HEK293 (cell line): ENCODE measurements around the gene LYVE1.

ENCODE experiments used
- CTCF ChIA-PET: fragments of 350-600 bp; formaldehyde crosslinking; extraction: SDS; loops from one replicate; lab custom pipeline; 2021; ENCODE audit warnings: antibody characterized with exemption; lab: Yijun Ruan, JAX
- POLR2A ChIA-PET: fragments of 300-600 bp; formaldehyde crosslinking; extraction: SDS; loops from one replicate; lab custom pipeline; 2020; ENCODE audit warnings: antibody characterized with exemption, inconsistent platforms; lab: Yijun Ruan, JAX
- H3K27ac ChIP-seq: fragments of 200-500 bp; sonication (Bioruptor generic); 2 replicates; pipeline ENCODE4 v1.5.1; 2014; ENCODE audit warnings: low read depth, low read length, control low read depth, inconsistent platforms; ENCODE audit errors: extremely low read depth
- H3K36me3 ChIP-seq, 2 experiments: fragments of 200-500 bp in 1 of 2; sonication (Bioruptor generic) in 1 of 2; 1 replicate in 1 of 2; 2 replicates in 1 of 2; pipeline ENCODE4 v1.5.1; 2014 to 2017; ENCODE audit warnings: inconsistent platforms in 2 of 2, low read length in 2 of 2; ENCODE audit not compliant: control insufficient read depth in 2 of 2, insufficient read depth in 1 of 2
- H3K4me1 ChIP-seq: fragments of 200-500 bp; sonication (Bioruptor generic); 2 replicates; pipeline ENCODE4 v1.5.1; 2014; ENCODE audit warnings: mild to moderate bottlenecking, low read length, inconsistent platforms; ENCODE audit not compliant: control insufficient read depth, insufficient read depth
- H3K4me3 ChIP-seq: 2 replicates; pipeline ENCODE4 v1.5.1; 2011; ENCODE audit warnings: low read depth, mild to moderate bottlenecking, control low read depth, low read length, moderate library complexity
- H3K9me3 ChIP-seq: fragments of 200-500 bp; sonication (Bioruptor generic); 2 replicates; pipeline ENCODE4 v1.5.1; 2014; ENCODE audit warnings: low read depth, low read length, inconsistent platforms; ENCODE audit not compliant: control insufficient read depth, insufficient read depth
- KLF1 ChIP-seq: fragments of 450-650 bp; formaldehyde crosslinking; IDR thresholded peaks from 2 replicates; pipeline ENCODE4 v1.5.1; 2016; ENCODE audit warnings: missing biosample characterization, missing genetic modification characterization
- ZFP37 ChIP-seq: fragments of 450-650 bp; formaldehyde crosslinking; IDR thresholded peaks from 2 replicates; pipeline ENCODE4 v1.5.1; 2016; ENCODE audit warnings: missing biosample characterization, missing genetic modification characterization
- ZIC2 ChIP-seq: fragments of 450-650 bp; formaldehyde crosslinking; IDR thresholded peaks from 2 replicates; pipeline ENCODE4 v1.5.1; 2016; ENCODE audit warnings: missing biosample characterization, missing genetic modification characterization
- ZNF10 ChIP-seq: fragments of 450-650 bp; formaldehyde crosslinking; IDR thresholded peaks from 2 replicates; pipeline ENCODE4 v1.5.1; 2017; ENCODE audit warnings: missing biosample characterization, missing genetic modification characterization
- ZNF132 ChIP-seq: fragments of 450-650 bp; formaldehyde crosslinking; IDR thresholded peaks from 2 replicates; pipeline ENCODE4 v1.5.1; 2017; ENCODE audit warnings: missing biosample characterization, missing genetic modification characterization, borderline replicate concordance
- ZNF16 ChIP-seq: fragments of 450-650 bp; formaldehyde crosslinking; IDR thresholded peaks from 2 replicates; pipeline ENCODE4 v1.5.1; 2016; ENCODE audit warnings: low read depth, missing biosample characterization, missing genetic modification characterization
- ZNF174 ChIP-seq: fragments of 450-650 bp; formaldehyde crosslinking; IDR thresholded peaks from 2 replicates; pipeline ENCODE4 v1.5.0; 2017; ENCODE audit warnings: missing biosample characterization, mild to moderate bottlenecking, missing genetic modification characterization
- ZNF184 ChIP-seq: fragments of 450-650 bp; IDR thresholded peaks from 2 replicates; pipeline ENCODE4 v1.5.1; 2018; ENCODE audit warnings: missing biosample characterization, mild to moderate bottlenecking, missing genetic modification characterization
- ZNF335 ChIP-seq: fragments of 450-650 bp; formaldehyde crosslinking; conservative IDR thresholded peaks from 2 replicates; pipeline ENCODE4 v1.5.1; 2016; ENCODE audit warnings: missing biosample characterization, missing genetic modification characterization
- ZNF514 ChIP-seq: fragments of 450-650 bp; formaldehyde crosslinking; IDR thresholded peaks from 2 replicates; pipeline ENCODE4 v1.5.1; 2016; ENCODE audit warnings: missing biosample characterization, missing genetic modification characterization
- ZNF548 ChIP-seq: fragments of 450-650 bp; formaldehyde crosslinking; IDR thresholded peaks from 2 replicates; pipeline ENCODE4 v1.5.1; 2016; ENCODE audit warnings: missing biosample characterization, missing genetic modification characterization
- ZNF585B ChIP-seq: fragments of 450-650 bp; formaldehyde crosslinking; IDR thresholded peaks from 2 replicates; pipeline ENCODE4 v1.5.1; 2016; ENCODE audit warnings: missing biosample characterization, missing genetic modification characterization
- ZNF626 ChIP-seq: fragments of 450-650 bp; sonication (Bioruptor Pico); formaldehyde crosslinking; IDR thresholded peaks from 2 replicates; pipeline ENCODE4 v1.5.1; 2018; ENCODE audit warnings: missing biosample characterization, missing genetic modification characterization, inconsistent platforms
- ZNF658 ChIP-seq: fragments of 450-650 bp; formaldehyde crosslinking; IDR thresholded peaks from 2 replicates; pipeline ENCODE4; 2016; ENCODE audit warnings: missing biosample characterization, missing genetic modification characterization
- ZNF707 ChIP-seq: fragments of 450-650 bp; formaldehyde crosslinking; IDR thresholded peaks from 2 replicates; pipeline ENCODE4 v1.5.1; 2016; ENCODE audit warnings: missing biosample characterization, missing genetic modification characterization
- ZNF768 ChIP-seq: fragments of 450-650 bp; formaldehyde crosslinking; IDR thresholded peaks from 2 replicates; pipeline ENCODE4 v1.5.1; 2018; ENCODE audit warnings: missing biosample characterization, mild to moderate bottlenecking, missing genetic modification characterization
- ZXDB ChIP-seq: fragments of 450-650 bp; formaldehyde crosslinking; IDR thresholded peaks from 2 replicates; pipeline ENCODE4 v1.5.1; 2016; ENCODE audit warnings: missing biosample characterization, missing genetic modification characterization
- TF ChIP-seq, protein P1 (sequence below): fragments of 450-650 bp; formaldehyde crosslinking; IDR thresholded peaks from 2 replicates; pipeline ENCODE4 v1.5.1; 2016; ENCODE audit warnings: missing biosample characterization, missing genetic modification characterization
- TF ChIP-seq, protein P2 (sequence below): fragments of 450-650 bp; formaldehyde crosslinking; IDR thresholded peaks from 2 replicates; pipeline ENCODE4 v1.5.1; 2016; ENCODE audit warnings: missing biosample characterization, missing genetic modification characterization
- TF ChIP-seq, protein P3 (sequence below): fragments of 450-650 bp; formaldehyde crosslinking; optimal IDR thresholded peaks from 2 replicates; pipeline ENCODE3; 2016; ENCODE audit warnings: missing biosample characterization, mild to moderate bottlenecking, missing genetic modification characterization
- TF ChIP-seq, protein P4 (sequence below): fragments of 450-650 bp; formaldehyde crosslinking; IDR thresholded peaks from 2 replicates; pipeline ENCODE4 v1.5.1; 2016; ENCODE audit warnings: missing biosample characterization, missing genetic modification characterization
- TF ChIP-seq, protein P5 (sequence below): fragments of 450-650 bp; IDR thresholded peaks from 2 replicates; pipeline ENCODE4 v1.5.1; 2018; ENCODE audit warnings: missing biosample characterization, missing genetic modification characterization
- TF ChIP-seq, protein P6 (sequence below): IDR thresholded peaks from 2 replicates; pipeline ENCODE4 v1.6.1; 2011; ENCODE audit warnings: mild to moderate bottlenecking, low read depth, low read length, borderline replicate concordance

The LYVE1 gene

DNA sequence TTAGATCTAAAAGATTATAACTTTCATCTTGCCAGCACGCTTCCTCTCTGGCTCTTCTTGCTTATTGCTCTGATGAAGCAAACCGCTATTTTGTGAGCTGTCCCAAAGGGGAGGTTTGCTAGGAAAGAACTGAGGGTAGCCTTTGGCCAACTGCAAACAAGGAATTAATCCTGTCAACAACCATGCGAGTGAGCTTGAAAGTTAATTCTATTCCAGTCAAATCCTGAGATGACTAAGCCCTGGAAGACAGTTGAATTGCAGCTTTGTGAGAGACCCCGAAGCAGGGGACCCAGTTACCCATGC lies 17.2 kb downstream of the LYVE1 start:
- Histone ChIP-seq H3K9me3 (no peaks in the 10 kb centered on the region), H3K27ac (no peak overlapping the region), H3K36me3 (no peaks in the 10 kb centered on the region), H3K4me3 (no peak overlapping the region), H3K4me1 (no peaks in the 10 kb centered on the region)
- ChIA-PET POLR2A (no interaction called here), CTCF (interaction anchor here (0.9 to 1.3 kb wide), 2 partner anchors 10 kb away, joined by 3 to 4 read pairs; partner anchors contain the start of gene RNF141)
- no peak for TF ChIP-seq ZNF626 (tag by site-specific recombination)
- TF ChIP-seq, protein P1, sequence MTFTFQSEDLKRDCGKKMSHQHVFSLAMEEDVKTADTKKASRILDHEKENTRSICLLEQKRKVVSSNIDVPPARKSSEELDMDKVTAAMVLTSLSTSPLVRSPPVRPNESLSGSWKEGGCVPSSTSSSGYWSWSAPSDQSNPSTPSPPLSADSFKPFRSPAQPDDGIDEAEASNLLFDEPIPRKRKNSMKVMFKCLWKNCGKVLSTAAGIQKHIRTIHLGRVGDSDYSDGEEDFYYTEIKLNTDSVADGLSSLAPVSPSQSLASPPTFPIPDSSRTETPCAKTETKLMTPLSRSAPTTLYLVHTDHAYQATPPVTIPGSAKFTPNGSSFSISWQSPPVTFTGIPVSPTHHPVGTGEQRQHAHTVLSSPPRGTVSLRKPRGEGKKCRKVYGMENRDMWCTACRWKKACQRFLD (tag by site-specific recombination) = no peak
- TF ChIP-seq, protein P2, sequence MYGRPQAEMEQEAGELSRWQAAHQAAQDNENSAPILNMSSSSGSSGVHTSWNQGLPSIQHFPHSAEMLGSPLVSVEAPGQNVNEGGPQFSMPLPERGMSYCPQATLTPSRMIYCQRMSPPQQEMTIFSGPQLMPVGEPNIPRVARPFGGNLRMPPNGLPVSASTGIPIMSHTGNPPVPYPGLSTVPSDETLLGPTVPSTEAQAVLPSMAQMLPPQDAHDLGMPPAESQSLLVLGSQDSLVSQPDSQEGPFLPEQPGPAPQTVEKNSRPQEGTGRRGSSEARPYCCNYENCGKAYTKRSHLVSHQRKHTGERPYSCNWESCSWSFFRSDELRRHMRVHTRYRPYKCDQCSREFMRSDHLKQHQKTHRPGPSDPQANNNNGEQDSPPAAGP (tag by site-specific recombination) = no peak
- no peak for TF ChIP-seq ZNF768

DNA sequence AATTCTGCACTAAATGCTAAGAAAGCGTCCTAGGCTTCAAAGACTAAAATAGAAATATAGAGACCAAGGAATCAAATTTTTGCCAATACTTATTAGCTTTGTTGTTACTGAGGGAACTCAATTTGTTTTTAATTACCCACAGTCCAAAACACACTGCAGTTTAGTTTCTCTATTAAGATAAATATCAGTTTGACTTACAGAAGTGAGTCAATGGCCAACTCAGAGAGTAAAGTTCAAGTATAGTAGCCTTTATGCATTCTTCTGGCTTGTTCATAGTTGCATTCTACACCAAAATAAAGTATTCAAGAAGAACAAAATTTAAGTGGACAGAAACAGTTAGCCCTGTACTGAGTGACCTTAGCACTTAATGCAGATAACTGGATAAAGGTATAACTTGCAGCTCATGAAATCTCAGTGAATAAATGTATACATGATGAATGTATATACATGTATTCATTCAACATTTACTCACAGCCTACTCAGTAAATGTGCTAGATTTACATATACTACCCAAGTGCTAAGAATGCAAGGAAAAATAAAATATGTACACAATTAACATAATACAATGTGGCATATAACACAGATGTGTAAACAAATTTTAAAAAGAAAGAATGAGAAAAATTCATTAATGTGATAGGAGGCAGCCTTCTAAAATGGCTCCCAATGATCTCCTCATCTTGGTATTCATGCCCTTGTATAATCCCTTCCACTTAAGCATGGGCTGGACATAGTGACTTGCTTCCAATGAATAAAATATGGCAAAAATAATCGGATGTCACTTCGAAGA lies 17.8 kb downstream of the LYVE1 start:
- H3K4me3 ChIP-seq = no peak overlapping the region
- ChIA-PET CTCF (interaction anchor here (0.9 kb wide), 1 partner anchor 9 kb away, joined by 4 read pairs; no protein-coding TSS in a partner anchor), POLR2A (no interaction called here)

DNA sequence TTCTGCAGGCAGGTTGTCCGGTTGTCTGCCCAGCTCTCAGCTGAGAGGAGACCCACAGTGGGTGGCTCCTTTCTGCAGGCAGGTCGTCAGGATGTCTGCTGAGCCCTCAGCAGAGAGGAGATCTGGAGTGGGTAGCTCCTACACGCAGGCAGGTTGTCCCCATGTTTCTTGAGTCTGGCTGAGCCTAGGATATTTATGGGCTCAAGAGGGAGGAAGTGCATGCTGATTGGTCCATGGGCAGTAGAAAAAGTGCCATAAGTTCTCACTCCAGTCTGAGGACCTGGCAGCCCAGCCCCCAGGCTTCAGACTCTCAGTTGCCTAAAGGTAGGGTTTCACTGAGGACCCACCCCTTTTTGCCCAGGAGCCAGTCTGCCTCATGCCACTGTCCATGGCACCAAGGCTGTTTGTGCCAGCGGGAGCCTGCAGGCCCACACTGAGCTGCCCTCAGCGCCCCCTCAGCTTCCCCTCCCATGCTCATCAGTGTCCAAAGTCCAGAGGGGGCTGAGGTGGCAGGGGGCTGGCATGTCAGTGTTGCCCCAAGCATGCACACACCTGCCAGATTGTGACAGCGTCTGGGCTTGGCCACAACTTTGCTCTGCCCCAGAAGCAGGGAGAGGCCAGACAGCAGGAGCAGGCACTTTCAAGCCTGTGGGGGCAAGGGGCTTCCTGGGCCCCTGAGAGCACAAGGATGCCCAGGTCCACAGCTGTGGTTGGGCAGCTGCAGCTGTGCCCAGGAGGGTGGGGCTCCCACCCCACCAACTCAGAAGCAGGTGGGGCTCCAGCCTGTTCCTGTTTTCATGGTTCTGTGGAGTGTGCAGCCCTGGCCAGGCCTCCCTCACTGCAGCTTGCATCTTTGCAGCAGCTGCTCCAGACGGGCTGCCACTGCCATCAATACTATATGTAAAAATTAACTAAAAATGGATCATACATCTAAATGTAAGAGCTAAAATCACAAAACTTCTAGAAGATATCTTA lies 23.7 kb downstream of the LYVE1 start:
- Histone ChIP-seq H3K36me3 (no peaks in the 10 kb centered on the region), H3K4me1 (no peaks in the 10 kb centered on the region), H3K4me3 (no peak overlapping the region), H3K9me3 (no peaks in the 10 kb centered on the region), H3K27ac (no peak overlapping the region)
- POLR2A ChIA-PET = no interaction called here
- CTCF ChIA-PET = no interaction called here
- TF ChIP-seq, protein P3, sequence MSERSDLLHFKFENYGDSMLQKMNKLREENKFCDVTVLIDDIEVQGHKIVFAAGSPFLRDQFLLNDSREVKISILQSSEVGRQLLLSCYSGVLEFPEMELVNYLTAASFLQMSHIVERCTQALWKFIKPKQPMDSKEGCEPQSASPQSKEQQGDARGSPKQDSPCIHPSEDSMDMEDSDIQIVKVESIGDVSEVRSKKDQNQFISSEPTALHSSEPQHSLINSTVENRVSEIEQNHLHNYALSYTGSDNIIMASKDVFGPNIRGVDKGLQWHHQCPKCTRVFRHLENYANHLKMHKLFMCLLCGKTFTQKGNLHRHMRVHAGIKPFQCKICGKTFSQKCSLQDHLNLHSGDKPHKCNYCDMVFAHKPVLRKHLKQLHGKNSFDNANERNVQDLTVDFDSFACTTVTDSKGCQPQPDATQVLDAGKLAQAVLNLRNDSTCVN (tag by site-specific recombination) = no peak
- TF ChIP-seq ZNF707 (tag by site-specific recombination) (no peak), ZXDB (tag by site-specific recombination) (no peak), ZNF132 (tag by site-specific recombination) (no peak), ZNF16 (tag by site-specific recombination) (no peak), ZNF585B (tag by site-specific recombination) (no peak), ZNF335 (tag by site-specific recombination) (no peak), ZNF514 (tag by site-specific recombination) (no peak)
- TF ChIP-seq, protein P4, sequence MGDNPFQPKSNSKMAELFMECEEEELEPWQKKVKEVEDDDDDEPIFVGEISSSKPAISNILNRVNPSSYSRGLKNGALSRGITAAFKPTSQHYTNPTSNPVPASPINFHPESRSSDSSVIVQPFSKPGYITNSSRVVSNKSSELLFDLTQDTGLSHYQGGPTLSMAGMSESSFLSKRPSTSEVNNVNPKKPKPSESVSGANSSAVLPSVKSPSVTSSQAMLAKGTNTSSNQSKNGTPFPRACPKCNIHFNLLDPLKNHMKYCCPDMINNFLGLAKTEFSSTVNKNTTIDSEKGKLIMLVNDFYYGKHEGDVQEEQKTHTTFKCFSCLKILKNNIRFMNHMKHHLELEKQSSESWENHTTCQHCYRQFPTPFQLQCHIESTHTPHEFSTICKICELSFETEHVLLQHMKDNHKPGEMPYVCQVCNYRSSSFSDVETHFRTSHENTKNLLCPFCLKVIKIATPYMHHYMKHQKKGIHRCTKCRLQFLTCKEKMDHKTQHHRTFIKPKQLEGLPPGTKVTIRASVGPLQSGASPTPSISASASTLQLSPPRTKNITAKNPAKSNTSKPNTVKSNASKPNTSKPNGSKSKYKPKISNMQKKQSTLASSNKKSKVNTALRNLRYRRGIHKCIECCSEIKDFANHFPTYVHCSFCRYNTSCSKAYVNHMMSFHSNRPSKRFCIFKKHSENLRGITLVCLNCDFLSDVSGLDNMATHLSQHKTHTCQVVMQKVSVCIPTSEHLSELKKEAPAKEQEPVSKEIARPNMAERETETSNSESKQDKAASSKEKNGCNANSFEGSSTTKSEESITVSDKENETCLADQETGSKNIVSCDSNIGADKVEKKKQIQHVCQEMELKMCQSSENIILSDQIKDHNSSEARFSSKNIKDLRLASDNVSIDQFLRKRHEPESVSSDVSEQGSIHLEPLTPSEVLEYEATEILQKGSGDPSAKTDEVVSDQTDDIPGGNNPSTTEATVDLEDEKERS (tag by site-specific recombination) = no peak

More for the DNA sequence above, 17.8 kb downstream of the LYVE1 start:
- Histone ChIP-seq H3K9me3 (no peaks in the 10 kb centered on the region), H3K27ac (no peak overlapping the region), H3K36me3 (no peaks in the 10 kb centered on the region), H3K4me1 (no peaks in the 10 kb centered on the region)
- TF ChIP-seq ZNF658 (tag by site-specific recombination) (no peak), KLF1 (tag by site-specific recombination) (no peak), ZNF174 (tag by site-specific recombination) (no peak), ZFP37 (tag by site-specific recombination) (no peak), ZNF548 (tag by site-specific recombination) (no peak), ZNF184 (no peak), ZIC2 (tag by site-specific recombination) (no peak), ZNF10 (tag by site-specific recombination) (no peak)
- TF ChIP-seq, protein P5, sequence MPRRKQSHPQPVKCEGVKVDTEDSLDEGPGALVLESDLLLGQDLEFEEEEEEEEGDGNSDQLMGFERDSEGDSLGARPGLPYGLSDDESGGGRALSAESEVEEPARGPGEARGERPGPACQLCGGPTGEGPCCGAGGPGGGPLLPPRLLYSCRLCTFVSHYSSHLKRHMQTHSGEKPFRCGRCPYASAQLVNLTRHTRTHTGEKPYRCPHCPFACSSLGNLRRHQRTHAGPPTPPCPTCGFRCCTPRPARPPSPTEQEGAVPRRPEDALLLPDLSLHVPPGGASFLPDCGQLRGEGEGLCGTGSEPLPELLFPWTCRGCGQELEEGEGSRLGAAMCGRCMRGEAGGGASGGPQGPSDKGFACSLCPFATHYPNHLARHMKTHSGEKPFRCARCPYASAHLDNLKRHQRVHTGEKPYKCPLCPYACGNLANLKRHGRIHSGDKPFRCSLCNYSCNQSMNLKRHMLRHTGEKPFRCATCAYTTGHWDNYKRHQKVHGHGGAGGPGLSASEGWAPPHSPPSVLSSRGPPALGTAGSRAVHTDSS (tag by site-specific recombination) = no peak
- TF ChIP-seq, protein P6, sequence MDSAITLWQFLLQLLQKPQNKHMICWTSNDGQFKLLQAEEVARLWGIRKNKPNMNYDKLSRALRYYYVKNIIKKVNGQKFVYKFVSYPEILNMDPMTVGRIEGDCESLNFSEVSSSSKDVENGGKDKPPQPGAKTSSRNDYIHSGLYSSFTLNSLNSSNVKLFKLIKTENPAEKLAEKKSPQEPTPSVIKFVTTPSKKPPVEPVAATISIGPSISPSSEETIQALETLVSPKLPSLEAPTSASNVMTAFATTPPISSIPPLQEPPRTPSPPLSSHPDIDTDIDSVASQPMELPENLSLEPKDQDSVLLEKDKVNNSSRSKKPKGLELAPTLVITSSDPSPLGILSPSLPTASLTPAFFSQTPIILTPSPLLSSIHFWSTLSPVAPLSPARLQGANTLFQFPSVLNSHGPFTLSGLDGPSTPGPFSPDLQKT = no peak
